Medulla oblongata (tissue), 1 donor: Measurements from ENCODE around the gene MFN1.
"Not testable (repeated sequence)": the region's sequence is repeated elsewhere in the genome, so short reads cannot be mapped to it uniquely, and the experiment has no call there.

ENCODE experiments used
- DNase-seq: peaks from one replicate; pipeline ENCODE4 v3.0.0-alpha.2; 2015; ENCODE audit errors: extremely low spot score

MFN1 gene

GRCh38 chr3:179347345-179348194 is at the start of gene MFN1:
MFN1 (plus strand) TSS chr3:179347709; CDS start chr3:179348852, 1,143 bp downstream.
- DNase-seq, result peak; percentile 98

DNA sequence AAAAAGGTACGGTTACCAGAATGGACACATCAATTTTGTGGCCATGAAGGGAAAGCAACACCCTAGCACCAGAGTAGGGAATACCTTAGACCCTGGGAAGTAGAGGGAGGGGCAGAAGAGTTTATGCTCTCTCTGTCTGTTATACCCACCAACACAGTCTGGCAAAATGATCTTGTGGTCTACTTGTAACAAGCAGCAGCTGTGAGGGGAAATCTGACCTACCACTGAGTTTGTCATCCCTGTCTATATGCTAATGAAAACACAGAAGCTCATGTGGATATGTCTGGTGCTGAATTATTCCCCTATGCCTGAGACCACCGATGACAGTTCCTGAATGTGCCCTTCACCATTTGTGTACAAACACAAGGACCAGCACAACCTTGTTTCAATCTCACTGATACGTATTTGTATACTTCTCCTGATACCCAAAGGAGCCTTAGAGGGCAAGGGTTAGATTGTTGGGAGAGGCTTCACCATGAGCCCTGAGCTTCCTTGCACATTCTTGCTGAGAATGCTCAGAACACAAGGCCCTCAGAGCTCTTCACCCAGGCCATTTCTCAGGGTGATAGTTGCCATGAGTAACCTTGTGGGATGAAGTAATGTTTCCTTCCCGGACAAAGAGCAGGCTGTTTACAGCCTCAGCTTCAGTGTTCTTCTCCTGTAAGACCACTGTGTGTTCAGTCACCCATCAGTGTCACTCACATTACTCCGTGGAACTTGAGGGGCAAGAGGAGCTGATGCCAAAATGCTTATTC is 49.4 kb upstream of the MFN1 start:
- no peak for DNase-seq

DNA sequence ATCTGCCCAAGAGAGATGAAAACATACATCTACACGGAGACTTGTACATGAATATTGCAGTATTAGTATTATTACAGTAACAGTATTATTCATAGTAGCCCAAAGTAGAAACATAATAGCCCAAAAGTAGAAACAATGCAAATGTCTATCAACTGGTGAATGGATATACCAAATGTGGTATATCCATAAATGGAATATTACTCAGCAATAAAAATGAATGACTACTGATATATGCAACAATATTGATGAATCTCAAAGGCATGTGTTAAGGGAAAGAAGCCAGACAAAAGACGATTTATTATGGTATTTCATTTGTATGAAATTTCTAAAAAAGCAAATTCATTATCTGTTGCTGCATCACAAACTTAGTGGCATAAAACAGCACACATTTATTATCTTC is 48.2 kb upstream of the MFN1 start:
- DNase-seq, result no peak

DNA sequence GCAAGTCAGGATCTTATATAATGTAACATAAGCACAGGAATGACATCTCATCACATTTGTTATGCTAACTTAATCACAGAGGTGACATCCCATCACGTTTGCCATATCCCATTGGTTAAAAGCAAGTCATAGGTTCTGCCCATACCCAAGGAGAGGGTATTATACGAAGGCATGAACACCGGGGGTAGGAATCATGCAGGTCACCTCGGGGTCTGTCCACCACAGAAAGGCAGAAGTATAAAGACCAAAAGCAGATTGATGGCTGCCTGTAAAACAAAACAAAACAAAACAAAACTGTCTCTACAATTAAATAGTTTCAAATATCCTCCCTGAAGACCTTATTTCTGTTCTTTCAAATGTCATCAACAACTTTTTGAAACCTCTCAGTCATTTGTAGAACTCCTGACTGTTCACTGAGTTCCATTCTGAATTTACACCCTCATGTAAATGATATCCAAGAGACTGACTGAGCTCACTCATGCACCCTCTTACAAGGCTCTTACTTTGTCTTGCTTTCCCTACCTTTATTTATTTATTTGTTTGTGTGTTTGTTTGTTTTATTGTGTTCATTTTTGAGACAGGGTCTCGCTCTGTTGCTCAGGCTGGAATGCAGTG is 47.4 kb upstream of the MFN1 start:
- DNase-seq, result no peak

GRCh38 chr3:179301645-179302044 is 45.9 kb upstream of the MFN1 start:
- DNase-seq, result no peak

GRCh38 chr3:179302111-179302510 is 45.4 kb upstream of the MFN1 start:
- no peak for DNase-seq

DNA sequence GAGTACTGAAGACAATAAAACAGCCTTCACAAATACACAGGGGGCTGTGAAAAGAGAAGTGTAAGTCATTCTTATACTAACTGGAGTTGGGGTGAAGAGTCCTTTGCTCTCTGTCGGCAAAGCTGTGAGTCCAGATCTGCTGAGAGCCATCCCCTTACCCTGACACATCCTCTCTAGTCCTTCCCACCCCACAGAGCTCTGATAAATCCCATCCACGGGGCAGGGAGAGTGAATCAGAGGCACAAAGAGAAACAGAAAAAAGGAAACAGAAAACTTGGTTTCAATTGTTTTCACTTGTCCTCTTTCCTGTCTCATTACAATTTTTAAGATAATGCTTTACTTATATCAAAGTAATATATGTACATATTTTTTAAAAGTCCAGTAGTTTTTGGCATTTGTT is 42.9 kb upstream of the MFN1 start:
- no peak for DNase-seq

GRCh38 chr3:179307362-179307761 is 40.1 kb upstream of the MFN1 start:
- not testable (repeated sequence) for DNase-seq

- no peak for DNase-seq
These were observed 39.5 kb upstream of the MFN1 start for GRCh38 chr3:179308001-179308400.

GRCh38 chr3:179309225-179310078 is 38.1 kb upstream of the MFN1 start:
- no peak for DNase-seq

- DNase-seq, result no peak
These were observed 28.6 kb upstream of the MFN1 start for GRCh38 chr3:179318876-179319275.

GRCh38 chr3:179321668-179322285 is 25.7 kb upstream of the MFN1 start:
- DNase-seq, result peak; percentile 55

DNA sequence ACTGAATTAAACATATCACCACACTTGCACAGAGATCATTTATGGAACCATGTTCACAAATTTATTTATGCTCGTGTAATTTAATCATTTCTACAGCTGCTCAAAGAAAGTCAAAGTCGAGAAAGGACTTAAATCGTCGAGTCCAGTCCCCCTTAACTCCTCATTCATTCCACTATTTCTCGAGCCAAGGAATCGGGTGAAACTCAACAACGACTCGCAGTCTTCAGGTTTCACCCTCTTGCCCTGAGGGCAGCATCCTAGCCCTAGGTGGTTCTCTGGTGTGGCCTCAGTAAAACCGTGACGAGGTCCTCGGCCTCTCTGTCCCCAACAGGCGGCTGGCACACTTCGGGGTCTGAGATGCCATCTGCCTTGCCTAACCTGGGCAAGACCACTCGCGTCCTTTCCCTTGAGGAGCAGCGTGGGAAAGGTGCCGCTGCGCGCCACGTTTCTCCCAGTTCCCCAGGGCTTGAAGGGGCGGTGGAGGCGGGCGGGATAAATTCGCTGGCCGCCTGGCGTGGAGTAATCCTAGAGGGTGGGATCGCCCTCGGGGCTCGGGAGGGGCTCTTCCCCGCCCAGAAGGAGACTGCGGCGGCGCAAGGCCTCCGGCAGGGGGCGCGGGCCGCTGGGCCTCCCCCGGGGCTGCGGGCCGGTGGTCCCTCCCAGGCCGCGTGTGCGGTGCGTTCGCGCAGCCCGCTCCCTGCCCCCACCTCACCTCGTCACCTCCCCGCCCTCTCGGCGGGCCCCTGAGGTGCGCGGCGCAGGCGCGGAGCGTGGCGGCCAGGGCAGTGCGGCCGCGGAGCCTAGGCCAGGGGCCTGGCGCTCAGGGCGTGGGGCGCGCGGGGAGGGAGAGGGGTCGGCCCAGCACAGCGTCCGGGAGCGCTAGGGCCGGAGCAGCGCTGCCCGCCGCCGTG is 25.0 kb upstream of the MFN1 start, which contains the start of gene ZNF639:
Gene ZNF639 (plus strand): TSS at position 746 of the 911 bp plus-strand sequence. CDS start 5,263 bp downstream, outside the sequence.
- DNase-seq, result peak; percentile 91

DNA sequence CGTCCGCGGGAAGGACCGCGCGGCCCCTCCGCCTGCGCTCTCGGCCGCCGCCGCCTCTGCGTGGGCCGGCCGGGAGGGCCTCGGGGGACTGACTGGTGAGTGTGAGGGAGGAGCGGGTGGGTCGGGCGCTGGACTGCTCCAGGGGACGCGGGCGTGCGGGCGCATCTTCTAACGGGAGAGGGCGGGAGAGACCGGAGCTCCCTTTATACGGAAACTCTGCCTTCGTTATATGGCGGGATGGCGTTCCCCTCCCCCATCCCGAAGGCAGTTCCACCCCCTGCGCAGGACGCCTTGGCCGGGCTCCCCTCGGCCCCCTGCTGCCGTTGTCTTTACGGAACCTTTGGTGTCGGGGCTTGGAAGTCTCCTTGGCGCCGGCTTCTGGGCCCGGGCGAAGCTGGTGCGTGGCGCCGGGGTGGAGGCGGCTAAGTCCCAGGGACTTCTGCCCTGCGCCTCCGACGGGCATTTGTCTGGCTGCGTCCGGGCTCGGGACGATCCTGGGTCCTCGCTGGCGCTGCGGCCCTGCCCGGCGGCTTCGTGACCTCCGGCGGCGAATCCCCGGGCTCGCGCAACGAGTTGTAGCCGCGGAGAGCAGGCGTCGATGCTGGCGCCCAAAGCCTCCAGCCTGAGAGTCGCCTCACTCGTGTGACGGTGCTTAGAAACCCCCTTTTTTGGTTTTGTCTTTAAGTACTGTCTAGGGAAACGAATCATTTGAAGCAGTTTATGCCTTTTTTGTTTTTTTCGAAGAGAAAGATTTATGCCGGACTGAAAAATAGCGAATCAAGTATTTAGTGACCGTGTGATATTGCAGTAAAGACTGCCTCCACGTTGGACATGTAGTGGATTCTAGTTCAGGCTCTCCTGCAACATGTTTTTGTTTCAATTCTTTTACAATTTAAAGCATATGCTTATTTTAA is 24.1 kb upstream of the MFN1 start:
- DNase-seq, result peak; percentile 63

GRCh38 chr3:179324270-179324754 is 23.2 kb upstream of the MFN1 start:
- DNase-seq, result no peak

DNA sequence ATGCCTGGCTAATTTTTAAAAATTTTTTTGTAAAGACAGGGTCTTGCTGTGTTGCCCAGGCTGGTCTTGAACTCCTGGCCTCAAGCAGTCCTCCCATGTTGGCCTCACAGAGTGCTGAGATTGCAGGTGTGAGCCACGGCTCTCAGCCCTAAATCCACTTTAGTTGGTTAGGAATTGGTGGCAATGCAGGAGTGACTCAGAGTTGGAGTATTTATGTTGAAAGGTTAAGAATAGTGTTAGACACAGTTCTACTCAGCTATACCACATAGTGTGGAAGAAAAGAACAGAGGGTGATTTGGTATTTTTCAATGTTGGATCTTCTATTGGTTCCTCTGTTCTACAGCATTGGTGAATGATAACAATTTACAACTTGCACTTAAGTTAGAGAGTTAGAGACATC is 17.1 kb upstream of the MFN1 start:
- DNase-seq, result no peak

GRCh38 chr3:179332240-179332639 is 15.3 kb upstream of the MFN1 start:
- DNase-seq, result no peak

- no peak for DNase-seq
These were observed 14.4 kb upstream of the MFN1 start for GRCh38 chr3:179333084-179333483.
